Upper lobe of right lung (tissue), 1 donor: Measurements from ENCODE around the gene MAPK1. TPM values are rescaled to one million over a fixed set of nuclear protein-coding genes. Genes with fewer than 3 reads are reported as not detected.
"Not testable (repeated sequence)": the region's sequence is repeated elsewhere in the genome, so short reads cannot be mapped to it uniquely, and the experiment has no call there.

Experiments used
- ATAC-seq: fragments of 200-7000 bp; cut with Tn5 transposase; one replicate; pipeline ENCODE4 v1.9.1; 2020; ENCODE audit warnings: mild to moderate bottlenecking, moderate library complexity
- DNase-seq: peaks from one replicate; pipeline ENCODE4 v3.0.0-alpha.2; 2020
- H3K27ac ChIP-seq: fragments of 200-600 bp; one replicate; pipeline ENCODE4 v1.8.0; 2022
- H3K27me3 ChIP-seq: fragments of 200-600 bp; one replicate; pipeline ENCODE4 v1.8.0; 2022; ENCODE audit warnings: mild to moderate bottlenecking
- H3K36me3 ChIP-seq: fragments of 200-600 bp; one replicate; pipeline ENCODE4 v1.8.0; 2022
- H3K4me1 ChIP-seq: fragments of 200-600 bp; one replicate; pipeline ENCODE4 v1.8.0; 2022
- H3K4me3 ChIP-seq: fragments of 200-600 bp; one replicate; pipeline ENCODE4 v1.8.0; 2022; ENCODE audit warnings: mild to moderate bottlenecking
- H3K9me3 ChIP-seq: fragments of 200-600 bp; one replicate; pipeline ENCODE4 v1.8.0; 2022
- intact Hi-C: fragments of 100-400 bp; cut with DNase I; formaldehyde crosslinking; loops from one replicate; pipeline ENCODE4 v1.11.0; 2022
- total RNA-seq: library from RNA; stranded (reverse); fragmentation: NEBNext Ultra II Directional; extraction: Animal tissue kit (Norgen Biotek cat#: 25700); gene quantifications from one replicate; pipeline ENCODE4 v1.2.1, GENCODE V29; 2021
- TF ChIP-seq, protein P1 (sequence below): fragments of 200-600 bp; IDR thresholded peaks from one replicate; pipeline ENCODE4 v1.8.0; 2022; ENCODE audit warnings: antibody characterized with exemption
- donor health status: DM: no; HTN: yes; CAD: no; lungs with severe emphysema.

Gene MAPK1
- total RNA-seq, 1 donor from 2014 or later = 134 TPM

GRCh38 chr22:21735200-21736083 is 132.0 kb downstream of the MAPK1 start, which contains the start of gene YPEL1:
TSS of gene YPEL1 (minus strand) at chr22:21735794. CDS start at chr22:21710744, 25,050 bp downstream.
- peak within 1 kb of the TSS; percentile 59 for H3K27ac ChIP-seq
- DNase-seq = peak; percentile 99
- no peaks in the 10 kb centered on the region for H3K36me3 ChIP-seq
- H3K27me3 ChIP-seq = no peaks in the 10 kb centered on the region
- peaks cover 14% of the 10 kb centered on the region for H3K4me1 ChIP-seq
- H3K4me3 ChIP-seq = peak within 1 kb of the TSS; percentile 63
- TF ChIP-seq, protein P1, sequence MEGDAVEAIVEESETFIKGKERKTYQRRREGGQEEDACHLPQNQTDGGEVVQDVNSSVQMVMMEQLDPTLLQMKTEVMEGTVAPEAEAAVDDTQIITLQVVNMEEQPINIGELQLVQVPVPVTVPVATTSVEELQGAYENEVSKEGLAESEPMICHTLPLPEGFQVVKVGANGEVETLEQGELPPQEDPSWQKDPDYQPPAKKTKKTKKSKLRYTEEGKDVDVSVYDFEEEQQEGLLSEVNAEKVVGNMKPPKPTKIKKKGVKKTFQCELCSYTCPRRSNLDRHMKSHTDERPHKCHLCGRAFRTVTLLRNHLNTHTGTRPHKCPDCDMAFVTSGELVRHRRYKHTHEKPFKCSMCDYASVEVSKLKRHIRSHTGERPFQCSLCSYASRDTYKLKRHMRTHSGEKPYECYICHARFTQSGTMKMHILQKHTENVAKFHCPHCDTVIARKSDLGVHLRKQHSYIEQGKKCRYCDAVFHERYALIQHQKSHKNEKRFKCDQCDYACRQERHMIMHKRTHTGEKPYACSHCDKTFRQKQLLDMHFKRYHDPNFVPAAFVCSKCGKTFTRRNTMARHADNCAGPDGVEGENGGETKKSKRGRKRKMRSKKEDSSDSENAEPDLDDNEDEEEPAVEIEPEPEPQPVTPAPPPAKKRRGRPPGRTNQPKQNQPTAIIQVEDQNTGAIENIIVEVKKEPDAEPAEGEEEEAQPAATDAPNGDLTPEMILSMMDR = no peak
- ATAC-seq = peak; percentile 98
- no peaks in the 10 kb centered on the region for H3K9me3 ChIP-seq
- intact Hi-C loops = no loop called here

- Histone ChIP-seq H3K36me3 (no peaks in the 10 kb centered on the region), H3K4me1 (peaks cover 14% of the 10 kb centered on the region), H3K27ac (peak overlapping the region; percentile 59), H3K4me3 (peak overlapping the region; percentile 56), H3K27me3 (no peaks in the 10 kb centered on the region), H3K9me3 (no peaks in the 10 kb centered on the region)
- TF ChIP-seq, protein P1 = no peak
- DNase-seq (no peak), ATAC-seq (no peak)
- intact Hi-C loops = no loop called here
Observed at GRCh38 chr22:21734540-21735199, 132.8 kb downstream of the MAPK1 start.

DNA sequence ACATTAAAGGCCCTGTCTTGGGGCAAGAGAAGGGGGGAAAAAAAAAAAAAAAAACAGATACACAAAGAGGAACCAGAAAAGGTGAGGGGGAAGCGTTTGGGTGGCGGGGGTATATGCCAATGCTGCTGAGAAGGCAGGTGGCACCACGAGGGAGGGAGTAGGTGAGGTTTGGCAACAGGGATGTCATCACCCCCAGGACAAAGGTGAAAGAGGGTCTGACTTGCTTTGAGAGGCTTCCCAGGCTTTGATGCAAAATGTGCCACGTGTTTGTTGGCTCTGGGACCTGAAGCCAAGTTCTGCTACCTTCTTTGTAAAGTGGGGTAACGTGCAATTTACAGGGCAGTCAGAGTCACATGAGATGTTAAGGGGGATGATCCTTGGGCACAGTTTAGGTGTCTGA is 135.9 kb downstream of the MAPK1 start:
- Histone ChIP-seq H3K27me3 (no peaks in the 10 kb centered on the region), H3K9me3 (no peaks in the 10 kb centered on the region), H3K36me3 (no peaks in the 10 kb centered on the region), H3K4me1 (peaks cover 13% of the 10 kb centered on the region), H3K27ac (no peak overlapping the region), H3K4me3 (no peak overlapping the region)
- intact Hi-C loops = no loop called here
- ATAC-seq = no peak
- DNase-seq = no peak
- TF ChIP-seq, protein P1 = no peak

GRCh38 chr22:21730535-21731308 is 136.7 kb downstream of the MAPK1 start:
- ATAC-seq (no peak), DNase-seq (no peak)
- no peaks in the 10 kb centered on the region for H3K27me3 ChIP-seq
- peaks cover 9% of the 10 kb centered on the region for H3K4me1 ChIP-seq
- TF ChIP-seq, protein P1 = no peak
- no peak overlapping the region for H3K27ac ChIP-seq
- no peaks in the 10 kb centered on the region for H3K9me3 ChIP-seq
- no peak overlapping the region for H3K4me3 ChIP-seq
- intact Hi-C loops = no loop called here
- H3K36me3 ChIP-seq = no peaks in the 10 kb centered on the region

DNA sequence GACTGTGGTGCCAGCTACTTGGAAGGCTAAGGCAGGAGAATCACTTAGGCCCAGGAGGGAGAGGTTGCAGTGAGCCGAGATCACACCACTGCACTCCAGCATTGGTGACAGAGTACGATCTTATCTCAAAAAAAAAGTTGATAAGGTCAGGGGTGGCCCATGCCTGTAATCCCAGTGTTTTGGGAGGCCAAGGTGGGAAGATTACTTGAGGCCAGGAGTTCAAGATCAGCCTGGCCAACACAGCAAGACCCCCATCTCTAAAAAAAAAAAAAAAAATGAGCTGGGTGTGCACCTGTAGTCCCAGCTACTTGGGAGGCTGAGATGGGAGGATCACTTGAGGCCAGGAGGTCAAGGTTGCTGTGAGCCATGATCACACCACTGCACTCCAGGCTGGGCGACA is 138.3 kb downstream of the MAPK1 start:
- H3K27ac ChIP-seq, H3K9me3 ChIP-seq, H3K36me3 ChIP-seq, H3K4me3 ChIP-seq, ATAC-seq, intact Hi-C loops, H3K27me3 ChIP-seq, H3K4me1 ChIP-seq, DNase-seq: not testable (repeated sequence)
